Fibroblast of skin of right quadriceps (primary cell): ENCODE data around the gene IL2RA.
A peak's percentile ranks its signal among the peaks of the same experiment; 100 is the strongest.

Experiments
- DNase-seq: peaks from one replicate; pipeline ENCODE4 v3.0.0-alpha.2; 2013

Gene IL2RA

DNA sequence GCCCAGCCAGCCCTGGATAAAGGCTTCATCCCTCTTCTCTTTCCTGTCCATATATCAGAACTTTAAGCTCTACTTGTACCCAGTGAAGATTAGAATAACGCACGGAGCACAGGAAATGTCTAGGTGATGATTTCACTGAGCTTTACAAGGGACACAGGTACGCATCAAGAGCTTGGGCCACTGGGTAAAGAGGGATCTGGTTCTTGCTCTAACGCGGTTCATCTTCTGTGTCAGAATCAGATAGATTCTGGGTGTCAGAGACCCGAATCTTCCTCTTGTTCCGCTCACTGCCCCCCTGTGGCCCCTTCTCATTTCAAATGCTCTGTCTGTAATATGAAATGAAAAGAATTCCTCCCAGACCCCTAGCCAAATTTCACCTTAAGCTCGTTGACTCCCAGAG is 24.7 kb downstream of the IL2RA start:
- no peak for DNase-seq

DNA sequence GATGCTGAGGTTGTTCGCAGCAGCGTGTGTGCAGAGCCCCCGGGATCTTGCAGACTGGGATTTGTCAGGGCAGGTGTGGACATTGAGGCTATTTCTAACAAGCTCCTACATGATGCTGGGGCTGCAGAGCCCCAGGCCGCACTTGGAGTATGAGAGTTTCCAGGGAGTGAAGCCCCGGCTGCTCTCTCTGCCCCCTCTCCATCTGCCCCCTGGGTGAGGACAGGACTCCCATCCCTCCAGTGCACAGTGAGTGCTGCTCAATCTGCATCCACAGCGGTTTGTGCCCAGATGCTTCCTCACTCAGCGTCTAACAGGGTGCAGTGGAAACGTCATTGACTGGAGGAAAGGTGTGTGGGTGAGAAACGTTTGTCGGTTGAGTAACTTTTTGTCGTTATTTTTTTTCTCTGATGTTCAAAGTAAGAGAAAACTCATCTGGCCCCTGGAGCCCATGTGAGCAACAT is 25.3 kb downstream of the IL2RA start:
- no peak for DNase-seq

DNA sequence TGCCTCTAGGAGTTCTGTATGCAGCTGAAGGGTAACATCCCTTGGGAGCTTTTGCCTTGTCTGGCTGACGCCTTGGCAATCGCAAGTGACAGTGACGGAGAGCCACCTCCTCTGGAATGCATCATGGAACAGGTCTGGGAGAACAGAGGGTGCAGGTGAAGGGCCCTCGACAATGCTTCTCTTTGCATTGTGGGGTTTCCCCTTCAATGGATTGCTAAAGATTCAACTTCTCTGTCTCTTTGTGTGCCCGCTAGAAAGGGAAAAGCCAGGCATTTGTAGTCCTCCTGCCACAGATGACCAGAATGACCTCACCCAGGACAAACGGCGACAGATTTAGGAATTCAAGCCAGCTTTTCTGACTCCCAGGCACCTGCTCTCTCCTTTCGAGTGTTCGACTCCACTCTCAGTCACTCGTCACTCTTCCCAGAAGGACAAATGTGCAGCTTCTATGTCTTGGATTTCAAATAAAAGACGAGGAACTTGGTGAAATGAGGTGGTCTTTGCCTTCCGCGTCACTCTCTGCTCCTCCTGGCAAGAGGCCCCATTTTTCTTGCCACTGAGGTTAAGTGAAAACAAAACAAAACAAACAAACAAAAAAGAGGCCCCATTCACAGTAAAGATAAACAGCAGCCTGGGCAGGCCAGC is 26.1 kb downstream of the IL2RA start:
- DNase-seq: no peak

DNA sequence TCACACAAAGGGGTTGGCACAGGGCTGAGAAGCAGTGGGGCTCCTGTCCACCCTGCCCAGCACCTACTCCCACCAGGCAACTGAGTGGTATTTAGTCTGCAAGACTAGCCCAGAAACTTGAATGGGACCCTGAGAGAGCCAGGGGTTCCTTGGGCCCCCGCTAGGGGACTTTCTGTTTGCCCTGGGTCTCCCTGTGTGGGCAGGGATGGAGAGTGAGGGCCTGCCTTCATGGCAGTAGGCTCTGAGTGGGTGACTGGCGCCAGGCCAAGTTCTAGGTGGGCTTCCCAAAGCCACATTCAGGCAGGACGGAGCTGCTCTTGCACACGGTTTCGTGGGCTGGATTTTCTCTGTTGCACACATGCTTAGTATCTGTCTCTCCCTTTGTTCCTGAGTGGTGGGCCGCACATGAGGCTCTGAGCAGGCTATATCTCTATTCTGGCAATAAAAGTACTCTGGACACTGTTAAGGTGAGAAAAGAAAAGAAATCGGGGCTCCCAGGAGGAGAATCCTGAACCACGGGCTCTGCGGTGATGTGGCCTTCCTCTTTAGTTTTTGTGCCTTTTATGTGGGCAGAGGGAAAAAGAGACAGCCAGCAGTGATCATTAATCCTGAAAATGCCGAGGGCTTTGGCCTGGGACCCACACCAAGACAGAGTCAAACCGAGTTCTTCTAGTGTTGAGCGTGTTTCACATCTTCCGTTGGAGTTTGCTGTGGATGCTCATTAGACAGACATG is 26.9 kb downstream of the IL2RA start:
- no peak for DNase-seq

DNA sequence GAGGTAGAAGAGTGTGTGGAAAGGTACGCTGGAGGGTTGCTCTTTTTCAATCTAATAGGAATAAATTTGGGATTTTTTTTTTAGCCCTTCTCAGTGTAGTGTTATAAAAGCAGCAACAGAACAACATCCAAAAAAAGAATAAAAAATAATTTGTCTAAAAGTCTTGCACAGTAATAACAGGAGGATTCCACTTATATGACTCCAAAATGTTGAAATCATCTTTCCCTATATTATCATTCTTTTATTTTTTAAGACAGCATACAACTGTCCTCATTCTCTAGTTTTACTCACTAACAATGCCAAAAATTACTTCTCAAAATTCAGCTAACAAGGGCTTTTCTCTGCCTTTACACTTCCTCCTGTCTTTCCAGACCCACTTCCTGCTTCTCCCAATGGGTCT is 27.8 kb downstream of the IL2RA start:
- no peak for DNase-seq

DNA sequence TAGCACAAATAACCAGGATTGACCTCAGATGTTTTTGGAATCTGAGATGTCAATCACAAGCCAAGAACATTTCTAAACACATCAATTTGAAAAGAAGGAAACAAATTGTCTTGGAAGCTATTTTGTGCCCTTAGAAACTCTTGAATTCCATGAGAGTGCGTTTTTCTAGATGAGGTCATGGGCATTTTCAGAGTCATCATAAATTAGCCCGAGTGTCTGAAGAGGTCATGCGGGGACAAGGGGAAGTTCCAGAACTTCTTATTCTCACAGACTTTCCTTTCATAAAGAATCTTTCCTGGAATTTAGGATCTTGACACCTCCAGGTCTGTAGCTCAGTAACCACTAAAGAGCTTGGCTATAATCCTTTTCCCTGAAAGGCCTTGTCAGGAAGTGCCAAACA is 28.2 kb downstream of the IL2RA start:
- no peak for DNase-seq

DNA sequence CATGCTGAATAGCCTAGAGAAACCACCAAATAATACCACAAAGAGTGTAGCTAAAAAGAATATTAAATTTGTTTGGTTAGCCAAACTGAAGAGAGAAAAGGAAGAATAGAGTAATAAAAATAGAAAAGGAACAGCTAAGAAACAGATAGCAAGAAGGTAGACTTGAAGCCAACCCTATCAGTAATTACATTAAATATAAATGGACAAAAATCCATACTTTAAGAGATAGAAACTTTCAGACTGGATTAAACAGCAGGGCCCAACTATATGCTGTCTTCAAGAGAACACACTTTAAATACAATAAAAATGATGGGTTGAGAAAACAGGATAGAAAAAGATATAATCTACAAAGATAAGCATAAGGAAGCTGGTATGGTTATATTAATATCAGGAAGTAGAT is 31.2 kb downstream of the IL2RA start:
- no peak for DNase-seq

DNA sequence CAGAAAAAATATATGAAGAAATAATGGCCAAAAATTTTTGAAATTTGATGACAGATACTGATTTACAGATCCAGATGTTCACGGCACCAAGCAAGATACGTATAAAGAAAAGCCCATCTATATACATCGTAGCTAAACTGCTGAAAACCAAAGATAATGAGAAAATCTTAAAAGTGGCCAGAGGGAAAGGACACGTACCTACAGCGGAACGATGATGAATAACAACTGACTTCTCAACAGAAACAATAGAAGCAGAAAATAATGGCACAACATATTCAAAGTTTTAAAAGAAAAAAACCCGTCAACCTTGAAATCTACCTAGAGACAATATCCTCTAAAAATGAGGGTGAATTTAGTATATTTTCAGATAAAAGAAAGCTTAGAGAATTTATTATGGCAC is 31.9 kb downstream of the IL2RA start:
- DNase-seq: no peak

DNA sequence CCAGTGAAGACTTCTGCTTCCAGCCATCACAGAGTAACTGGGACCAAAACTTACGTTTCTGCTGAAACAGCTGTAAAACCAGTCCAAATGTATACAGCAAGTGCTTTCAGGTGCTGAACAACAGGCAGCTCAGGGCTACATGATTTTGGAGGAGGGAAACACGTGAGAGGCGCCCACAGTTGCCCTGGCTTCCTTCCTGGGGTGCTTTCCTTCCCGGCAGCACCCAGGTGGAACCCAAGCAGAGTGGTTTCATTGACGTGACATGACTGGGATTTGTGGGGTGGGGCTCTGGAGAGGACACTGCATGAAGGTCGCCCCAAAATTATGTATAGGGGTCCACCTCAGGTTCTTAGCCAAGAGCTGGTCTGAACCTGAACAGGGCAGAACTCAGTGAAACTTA is 34.2 kb downstream of the IL2RA start:
- DNase-seq: no peak

DNA sequence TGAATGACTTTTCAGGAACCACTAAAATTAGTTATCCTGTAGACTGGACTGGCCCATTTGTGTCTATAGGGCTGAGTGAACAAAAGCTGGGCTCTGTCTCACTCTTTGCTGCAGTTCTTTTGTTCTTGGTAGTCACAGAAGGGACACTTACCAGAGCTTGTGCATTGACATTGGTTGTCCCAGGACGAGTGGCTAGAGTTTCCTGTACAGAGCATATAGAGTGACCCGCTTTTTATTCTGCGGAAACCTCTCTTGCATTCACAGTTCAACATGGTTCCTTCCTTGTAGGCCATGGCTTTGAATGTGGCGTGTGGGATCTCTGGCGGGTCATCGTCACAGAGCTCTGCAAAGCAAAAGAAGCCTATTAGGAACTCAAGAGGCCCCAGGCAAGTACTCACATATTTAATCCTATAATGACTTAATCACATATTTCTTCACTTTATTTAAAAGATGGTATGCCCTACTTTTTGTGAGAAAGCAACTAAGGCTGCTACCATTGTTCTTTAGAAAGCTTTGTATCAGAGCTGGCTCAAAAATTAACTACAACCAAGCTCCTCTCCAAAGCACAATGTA is 36.4 kb downstream of the IL2RA start:
- DNase-seq: no peak

DNA sequence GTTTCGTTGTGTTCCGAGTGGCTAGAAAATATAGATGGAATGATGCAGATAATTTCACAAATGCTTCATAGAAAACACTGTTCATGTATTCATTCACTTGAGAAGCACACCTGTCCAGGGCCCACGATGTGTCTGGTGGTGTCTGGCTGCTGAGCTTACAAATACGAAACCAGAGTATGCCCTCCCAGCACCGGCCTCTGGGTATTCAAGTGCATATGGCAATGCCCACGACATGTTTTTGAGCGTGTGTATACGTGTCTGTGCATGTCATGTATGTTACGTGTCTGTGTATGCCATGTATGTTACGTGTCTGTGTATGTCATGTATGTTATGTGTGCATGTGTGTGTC is 37.9 kb downstream of the IL2RA start:
- DNase-seq: no peak

DNA sequence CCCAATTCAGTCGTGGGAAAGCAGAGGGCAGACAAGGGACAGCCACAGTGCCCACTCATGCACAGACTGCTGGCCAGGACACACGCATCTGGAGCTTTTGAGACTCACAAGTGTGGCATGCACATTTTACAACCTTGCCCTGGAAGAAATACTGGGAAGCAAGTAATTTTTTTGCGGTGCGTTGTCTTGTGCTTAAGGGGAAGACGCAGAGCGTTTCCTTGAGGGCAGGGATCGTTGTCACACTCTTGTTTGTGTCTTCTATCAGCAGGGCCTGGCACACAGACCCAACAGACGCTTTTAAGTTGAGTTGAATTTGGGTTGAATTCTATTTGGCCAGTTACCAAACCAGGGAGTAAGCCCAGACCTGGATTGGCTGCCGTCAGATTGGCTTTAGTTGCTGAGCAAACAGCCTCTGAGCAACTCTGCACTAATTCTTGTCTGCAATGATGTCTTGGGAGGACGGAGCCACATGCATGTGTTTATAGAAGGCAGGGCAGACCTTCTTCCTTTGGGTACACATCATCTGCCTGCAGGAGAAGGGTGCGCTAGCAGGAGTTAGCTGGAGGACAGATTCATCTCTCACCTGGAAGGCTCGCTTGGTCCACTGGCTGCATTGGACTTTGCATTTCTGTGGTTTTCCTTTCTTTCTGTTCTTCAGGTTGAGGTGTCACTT is 38.4 kb downstream of the IL2RA start:
- DNase-seq: no peak

DNA sequence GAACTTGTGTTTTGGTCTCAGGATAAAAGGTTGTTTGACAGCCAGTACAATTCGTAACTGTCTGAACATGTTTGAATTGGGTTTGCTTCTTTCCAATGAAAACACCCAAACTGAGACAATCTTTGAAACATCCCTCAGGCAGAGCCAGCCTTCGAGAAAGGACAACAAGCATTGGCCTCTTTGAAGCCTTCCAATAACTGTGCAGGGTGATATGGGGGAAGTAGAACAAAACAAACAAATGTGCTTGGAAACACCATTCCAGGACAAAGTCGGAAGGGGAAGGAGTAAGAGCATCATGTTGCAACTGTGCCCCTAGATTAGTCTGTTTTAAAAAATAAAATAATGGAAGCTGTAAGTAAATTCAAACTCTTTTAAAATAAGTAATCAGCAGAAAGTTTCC is 39.5 kb downstream of the IL2RA start:
- DNase-seq: no peak

DNA sequence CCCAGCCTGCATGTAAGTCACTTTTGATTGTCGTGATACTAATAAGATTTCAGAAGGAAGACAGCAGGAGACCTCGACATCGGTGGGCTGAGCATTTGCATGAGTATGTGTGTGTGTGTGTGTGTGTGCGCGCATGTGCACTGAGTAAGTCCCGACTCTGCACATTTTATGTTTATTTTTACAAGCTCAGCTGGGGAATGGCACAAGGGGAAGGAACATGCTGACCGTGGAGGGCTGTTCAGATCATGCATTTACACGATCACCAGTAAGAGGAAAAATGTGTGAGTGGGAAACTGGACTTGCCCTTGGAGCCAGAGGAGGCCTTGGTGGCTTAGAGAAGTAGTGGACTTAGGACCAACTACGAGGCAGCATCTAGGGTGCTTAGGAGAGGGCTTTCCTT is 41.3 kb downstream of the IL2RA start:
- no peak for DNase-seq

DNA sequence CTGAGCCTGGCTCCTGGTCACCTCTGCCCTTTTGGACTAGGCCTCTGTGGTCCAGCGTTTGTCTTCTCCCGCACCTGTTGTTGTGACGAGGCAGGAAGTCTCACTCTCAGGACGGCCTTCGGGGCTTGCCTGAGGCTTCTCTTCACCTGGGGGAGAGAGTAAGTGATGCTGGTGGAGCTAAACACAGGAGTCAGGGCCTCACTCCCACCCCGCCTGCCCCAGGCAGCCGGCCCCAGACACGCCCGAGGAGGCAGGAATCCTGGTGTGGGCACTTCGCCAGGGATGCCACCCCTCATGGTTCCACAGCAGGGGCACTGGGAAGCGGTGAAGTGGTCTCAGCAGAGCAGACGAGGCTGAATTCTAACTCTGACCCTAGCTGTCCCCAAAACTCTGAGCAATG is 42.4 kb downstream of the IL2RA start:
- no peak for DNase-seq

DNA sequence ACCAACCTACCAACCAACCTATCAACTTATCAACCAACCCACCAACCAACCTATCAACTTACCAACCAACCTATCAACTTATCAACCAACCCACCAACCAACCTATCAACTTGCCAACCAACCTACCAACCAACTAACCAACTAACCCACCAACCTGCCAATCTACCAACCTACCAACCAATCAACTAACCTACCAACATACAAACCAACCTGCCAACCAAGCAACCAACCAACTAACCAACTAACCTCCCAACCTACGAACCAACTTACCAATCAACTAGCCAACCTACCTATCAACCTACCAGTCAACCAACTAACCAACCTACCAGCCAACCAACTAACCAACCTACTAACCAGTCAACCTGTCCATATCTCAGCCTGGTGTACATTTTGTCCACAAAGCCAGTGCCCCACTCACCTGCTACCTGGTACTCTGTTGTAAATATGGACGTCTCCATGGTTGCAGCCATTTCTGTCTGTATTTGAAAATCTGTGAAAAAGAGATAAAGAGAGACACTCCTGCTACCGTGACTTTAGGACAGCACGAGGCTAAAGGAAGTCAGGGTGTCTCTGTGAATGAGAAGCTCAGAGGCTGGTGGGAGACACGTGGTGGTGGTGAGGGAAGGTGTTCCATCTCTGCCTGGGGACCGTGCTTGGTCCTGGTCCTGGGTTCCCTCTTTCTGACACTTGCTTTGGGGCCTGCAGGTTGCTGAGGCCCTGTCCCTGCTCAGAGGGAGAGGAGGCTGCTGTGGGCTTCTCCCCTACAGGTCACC is 43.0 kb downstream of the IL2RA start:
- DNase-seq: no peak

DNA sequence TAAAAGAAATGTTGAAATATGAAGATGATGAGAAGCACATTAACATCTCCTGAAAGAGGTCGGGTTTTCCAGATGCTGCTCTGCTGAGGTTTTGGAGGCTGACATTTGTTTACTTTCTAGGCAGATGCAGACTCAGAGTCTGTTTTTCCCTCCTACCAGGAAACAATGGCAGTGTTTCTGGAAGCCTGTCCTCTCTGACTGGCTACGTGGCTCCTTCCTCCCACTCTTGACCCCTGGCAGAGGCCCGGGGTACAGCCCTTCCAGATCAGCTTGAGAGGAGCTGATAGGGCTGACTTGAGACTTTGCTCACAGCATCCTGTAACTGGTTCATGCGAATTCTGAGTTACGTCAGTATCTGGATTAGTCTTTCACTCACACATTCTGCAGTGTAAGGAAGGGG is 43.7 kb downstream of the IL2RA start:
- no peak for DNase-seq

DNA sequence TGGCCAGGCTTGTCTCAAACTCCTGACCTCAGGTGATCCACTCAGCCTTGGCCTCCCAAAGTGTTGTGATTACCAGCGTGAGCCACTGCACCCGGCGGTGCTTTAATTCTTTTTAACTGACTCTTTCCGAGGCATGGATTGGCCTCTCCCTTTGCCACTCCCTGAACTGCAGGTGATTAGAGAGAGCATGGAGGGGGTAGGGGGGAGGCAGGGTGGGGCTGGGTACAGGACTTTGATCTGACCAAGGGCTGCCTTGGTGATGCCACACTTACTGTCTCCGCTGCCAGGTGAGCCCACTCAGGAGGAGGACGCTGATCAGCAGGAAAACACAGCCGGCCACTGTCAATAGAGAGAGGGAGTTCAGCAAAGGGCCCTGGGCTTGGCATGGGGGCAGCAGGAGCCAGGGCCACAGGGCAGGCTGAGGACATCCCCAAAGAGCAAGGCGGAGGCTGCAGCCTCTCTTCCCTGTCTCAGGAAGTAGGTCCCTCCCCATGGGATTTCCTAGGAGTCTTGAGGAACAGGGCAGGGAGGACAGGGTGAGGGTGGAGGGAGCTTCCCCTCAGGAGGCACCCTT is 44.3 kb downstream of the IL2RA start:
- no peak for DNase-seq

DNA sequence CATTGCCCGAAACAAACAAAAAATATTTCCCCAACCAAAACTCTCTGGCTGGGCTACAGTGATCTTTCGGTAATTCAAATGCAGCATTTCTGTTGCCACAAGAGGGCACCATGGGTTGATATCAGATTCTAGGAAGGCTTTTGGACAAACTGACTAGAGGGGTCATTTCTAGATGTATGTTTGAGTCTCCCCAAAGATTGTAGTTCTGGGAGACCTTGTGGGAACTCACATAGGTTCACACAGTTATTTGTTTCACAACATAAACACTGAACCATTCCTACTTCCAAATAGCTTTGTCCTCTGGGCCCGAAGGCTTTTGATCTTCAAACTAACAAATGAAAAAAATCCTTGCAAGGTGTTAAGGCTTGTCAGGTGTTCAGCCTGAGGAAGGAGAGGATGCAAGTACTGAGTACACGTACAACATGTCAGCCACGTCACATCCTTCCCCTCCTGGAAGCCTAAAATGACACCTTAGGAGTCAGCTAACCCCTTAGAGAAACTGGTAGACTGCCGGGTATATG is 47.9 kb downstream of the IL2RA start:
- DNase-seq: peak; percentile 24

DNA sequence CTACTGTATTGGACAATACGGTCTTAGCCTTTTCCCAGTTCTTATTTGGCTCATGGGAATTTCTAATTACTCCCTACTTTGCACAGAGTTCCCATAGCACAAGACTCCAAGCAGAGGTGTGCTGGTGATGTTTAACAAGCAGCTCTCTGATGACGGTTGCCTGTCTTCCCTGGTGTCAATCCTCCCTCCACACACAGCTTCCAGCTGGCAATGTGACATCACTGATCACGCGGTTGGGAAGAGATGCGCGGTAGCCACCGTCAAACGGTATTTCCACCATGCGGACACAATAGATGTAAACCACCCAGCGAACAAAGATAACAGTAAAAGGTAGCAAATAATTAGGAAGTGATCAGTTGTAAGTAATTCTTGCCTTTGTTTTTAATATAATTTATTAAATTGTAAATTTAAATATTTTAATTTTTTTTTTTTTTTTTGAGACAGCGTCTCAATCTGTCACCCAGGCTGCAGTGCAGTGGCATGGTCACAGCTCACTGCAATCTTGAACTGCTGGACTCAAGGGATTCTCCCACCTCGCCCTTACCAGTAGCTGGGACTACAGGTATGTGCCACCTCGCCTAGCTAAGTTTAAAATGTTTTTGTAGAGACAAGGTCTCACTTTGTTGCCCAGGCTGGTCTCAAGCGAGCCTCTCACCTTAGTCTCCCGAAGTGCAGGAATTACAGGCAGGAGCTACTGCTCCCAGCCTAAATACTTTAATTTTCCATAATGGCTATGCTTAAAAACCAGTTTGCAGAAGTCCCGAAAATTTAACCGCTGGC is 48.6 kb downstream of the IL2RA start:
- no peak for DNase-seq

DNA sequence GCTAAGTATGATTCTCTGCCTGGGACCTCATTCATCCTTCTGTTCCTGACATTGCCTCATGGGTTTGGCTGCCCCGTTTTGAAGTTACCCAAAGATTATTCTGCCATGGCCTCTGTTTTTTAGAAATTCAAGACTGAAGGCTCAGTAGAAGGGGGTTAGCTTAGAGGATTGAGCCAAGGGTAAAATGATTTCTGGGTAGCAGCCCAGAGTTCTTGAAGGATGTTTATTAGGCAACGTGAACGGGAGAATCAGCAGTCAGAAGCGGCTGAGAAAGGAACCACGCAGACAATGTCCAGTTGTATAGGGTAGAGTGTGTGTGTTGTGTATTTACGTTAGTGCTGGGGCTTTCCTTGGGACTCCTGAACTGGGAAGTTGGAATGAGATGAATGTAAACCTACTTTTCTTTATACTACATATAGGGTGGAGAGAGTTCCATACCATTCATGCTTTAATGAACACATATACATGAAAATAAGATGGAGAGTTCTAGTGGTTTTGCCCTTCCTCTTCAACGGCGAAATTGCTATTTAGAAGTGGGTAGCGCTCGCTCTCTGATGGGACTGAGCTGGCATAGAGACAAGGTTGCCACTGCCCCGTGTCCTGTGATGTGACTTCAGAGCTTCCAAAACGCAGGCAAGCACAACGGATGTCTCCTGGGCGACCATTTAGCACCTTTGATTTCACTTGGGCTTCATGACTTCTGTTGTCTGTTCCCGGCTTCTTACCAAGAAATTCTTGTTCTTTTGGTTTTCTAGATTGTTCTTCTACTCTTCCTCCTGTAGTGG is 49.9 kb downstream of the IL2RA start:
- DNase-seq: no peak
